NOMO-1 (cell line): Measurements from ENCODE around the gene COL6A1.

ENCODE experiments used
- DNase-seq, 2 experiments: peaks; one replicate each; lab custom pipeline; 2025; ENCODE audit not compliant: unreplicated experiment in 2 of 2; lab: John Stamatoyannopoulos, UW

COL6A1 gene

DNA sequence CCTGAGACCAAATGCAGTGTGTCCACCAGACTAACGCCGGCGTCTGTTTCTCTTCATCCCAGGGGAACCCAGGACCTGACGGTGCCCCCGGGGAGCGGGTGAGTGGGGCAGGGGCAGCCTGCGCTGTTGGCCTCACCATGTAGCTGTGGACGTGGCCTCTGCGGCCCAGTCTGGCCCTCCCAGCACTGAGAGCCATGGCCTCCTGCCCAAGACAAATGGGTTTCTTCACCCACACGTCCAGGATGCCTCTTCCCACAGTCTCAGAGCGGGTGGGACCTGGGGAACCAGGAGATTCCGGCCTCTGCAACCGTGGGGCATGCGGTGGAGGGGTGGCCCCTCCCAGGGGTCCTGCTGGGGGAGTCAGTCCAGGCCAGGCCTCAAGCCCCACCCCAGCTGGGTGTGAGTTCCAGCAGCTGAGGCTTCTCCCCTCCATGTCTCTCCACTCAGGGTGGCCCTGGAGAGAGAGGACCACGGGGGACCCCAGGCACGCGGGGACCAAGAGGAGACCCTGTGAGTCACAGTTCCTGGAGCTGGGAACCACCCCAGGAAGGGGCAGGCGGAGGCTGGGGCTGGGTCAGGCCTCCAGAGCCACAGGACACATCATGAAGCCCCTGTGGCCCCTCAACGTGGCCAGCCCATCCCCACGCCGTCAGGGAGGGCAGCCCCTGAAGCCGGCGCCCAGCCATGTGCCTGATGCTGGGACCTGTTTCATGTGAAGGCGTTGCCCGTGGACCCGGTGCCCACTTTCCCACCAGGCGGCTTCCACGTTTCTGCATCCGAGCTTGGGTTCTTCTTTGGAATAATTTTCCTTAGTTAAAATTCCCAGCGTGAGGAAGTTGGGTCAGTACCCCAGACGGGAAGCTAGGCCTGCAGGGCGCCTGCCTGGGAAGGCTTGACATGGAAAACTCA is 11.0 kb downstream of the COL6A1 start:
- no peak for DNase-seq

DNA sequence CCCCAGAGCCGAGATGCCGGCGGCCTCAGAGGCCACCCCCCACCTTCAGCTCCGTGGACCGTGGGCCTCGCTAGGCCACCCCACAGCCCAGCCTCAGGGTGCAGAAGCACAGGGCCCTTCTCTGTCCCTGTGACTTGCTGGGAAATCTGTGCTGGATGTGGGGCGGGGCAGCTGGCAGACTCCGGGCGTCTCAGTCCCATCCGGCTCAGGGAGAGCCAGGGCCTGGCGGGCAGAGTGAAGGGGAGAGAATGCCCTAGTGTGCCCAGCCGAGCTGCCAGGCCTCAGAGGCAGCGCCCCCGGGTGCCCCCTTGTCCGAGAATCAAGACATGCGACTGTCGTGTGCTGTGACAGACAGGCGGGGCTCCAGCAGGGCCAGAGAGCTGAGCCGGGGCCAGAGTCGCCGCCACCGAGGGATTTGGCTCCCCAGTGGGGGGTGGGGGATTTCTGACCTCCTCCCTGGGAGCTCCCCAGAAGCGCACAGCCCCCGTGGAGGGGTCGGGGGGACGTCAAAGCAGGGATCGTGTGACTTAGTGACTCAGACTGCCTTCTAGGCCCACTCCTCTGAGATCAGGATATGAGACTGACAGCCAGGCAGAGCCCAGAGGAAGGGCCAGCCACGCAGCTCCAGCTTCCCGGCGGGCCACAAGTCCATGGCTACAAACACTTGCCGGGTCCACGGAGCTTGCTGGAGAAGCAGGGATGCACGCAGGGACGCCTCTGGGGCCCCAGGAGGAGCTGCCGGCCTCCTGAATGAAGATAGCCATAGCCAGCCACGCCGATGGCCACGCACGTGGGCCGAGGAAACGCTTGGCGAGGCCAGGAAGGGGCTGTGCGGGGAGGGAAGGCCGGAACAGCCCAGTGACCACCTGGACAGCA is 11.9 kb downstream of the COL6A1 start:
- DNase-seq = no peak

GRCh38 chr21:45994086-45994661 is 12.6 kb downstream of the COL6A1 start:
- DNase-seq = no peak

DNA sequence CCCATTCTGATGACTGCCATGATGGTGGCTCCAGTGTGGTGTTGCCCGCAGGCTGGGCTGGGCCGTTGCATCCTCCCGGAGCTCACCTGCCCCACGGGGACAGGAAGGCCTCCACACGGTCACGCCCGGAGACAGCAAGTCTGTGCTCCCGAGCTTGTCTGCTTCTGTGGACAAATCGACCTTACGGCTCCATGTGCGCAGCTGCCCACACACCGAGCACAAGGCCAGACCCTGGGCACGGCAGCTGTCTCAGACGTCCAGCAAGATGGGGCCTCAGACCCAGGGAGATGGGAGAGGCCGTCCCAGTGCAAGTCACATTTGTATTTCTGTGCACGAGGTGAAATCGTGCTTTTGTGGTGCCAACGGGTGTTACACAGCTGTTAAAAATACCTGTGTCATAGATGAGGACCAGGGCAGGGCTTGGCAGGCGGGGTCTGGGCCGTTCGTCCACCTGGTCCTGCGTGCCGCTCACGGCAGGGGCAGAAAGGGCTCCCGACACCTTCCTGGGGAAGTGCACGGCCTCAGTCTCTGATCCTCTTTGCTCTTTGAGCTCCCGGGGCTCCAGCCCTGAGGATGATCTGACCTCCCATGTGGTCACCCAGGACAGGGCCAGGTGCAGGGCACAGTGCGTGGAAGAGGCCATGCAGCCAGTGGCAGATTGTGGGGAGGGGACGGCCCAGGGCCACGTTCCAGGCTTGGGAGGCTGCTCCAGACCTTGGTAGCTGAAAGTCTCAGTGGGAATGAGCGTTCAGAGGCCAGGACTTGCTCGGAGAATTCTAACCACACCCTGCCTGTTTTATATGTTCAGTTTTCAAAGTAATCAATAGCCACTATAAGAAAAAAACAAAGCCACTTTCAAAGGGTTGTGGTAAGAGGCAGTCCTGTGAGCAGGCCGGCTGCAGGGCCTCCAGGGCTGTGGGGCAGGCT is 13.5 kb downstream of the COL6A1 start:
- DNase-seq = no peak

DNA sequence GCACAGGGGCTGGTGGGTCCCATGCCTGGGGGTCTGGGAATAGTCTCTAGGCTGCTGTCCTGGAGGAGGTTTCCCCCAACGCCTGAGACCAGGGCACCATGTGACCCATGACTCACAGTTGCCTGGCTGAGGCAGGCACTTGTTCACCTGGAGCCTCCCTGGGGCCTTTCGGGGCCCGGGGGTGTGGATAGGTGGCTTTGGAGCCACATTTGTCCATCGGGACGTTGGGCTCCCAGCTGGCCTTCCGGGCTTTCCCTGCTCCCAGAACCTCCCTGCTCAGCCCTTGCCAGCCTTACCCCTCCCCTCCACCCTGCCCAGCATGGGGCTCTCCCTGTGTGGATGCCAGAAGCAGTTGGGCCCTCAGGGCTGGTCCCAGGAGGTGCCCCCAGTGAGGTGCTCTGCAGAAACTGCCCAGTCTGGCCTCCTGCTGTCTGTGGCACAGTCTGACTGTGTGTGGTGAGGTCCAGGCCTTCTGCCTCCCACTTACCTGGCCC is 14.2 kb downstream of the COL6A1 start:
- DNase-seq = no peak

DNA sequence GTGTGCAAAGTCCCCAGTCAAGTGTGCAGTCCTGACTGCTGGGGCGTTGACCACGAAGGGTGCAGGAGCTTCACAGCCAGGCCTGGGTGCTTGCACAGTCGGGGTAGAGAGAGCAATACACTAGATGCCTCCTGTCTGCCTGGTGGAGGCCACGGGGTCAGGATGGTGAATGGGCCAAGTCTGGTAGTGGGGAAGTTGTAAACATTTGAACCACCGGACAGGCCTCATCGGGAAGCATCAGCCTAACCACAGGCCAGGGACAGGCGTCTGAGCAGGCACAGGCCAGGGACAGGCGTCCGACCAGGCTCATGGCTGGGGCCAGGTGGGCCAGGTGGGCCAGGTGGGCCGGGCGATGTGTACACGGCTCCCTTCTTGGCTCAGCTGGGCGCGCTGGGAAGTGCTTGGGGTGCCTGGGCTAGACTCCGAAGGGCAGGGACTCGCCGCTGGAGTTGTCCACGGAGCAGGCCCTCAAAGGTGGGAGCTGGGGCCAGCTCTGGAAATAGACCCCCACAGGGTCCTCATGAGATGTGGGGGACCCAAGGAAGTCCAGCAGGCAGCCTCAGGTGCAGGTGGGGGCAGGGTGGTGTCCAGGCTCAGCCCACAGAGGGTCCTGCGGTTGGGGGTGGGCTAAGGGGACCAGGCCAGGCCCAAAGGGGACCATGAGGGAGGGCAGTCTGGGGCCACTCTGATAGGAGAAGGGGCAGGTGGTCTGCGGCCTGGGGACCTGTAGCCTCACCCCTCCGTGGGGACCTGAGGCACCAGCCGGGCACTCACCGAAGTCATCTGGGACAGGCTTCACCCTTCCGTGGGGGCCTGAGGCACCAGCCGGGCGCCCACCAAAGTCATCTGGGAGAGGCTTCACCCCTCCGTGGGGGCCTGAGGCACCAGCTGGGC is 15.0 kb downstream of the COL6A1 start:
- no peak for DNase-seq

DNA sequence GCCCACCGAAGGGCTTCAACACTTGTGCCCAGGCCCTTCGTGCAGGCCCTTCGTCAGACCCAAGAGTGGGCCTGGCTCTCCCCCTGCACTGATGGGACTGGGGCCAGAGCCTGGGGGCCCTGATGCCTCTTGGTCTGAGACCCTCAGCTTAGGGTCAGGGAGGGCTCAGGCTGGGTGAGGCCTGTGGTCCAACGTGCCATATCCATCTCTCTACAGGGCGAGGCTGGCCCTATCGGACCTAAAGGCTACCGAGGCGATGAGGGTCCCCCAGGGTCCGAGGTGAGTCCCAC is 15.6 kb downstream of the COL6A1 start:
- no peak for DNase-seq

- DNase-seq = no peak
These were observed 16.1 kb downstream of the COL6A1 start for GRCh38 chr21:45997495-45998275.

DNA sequence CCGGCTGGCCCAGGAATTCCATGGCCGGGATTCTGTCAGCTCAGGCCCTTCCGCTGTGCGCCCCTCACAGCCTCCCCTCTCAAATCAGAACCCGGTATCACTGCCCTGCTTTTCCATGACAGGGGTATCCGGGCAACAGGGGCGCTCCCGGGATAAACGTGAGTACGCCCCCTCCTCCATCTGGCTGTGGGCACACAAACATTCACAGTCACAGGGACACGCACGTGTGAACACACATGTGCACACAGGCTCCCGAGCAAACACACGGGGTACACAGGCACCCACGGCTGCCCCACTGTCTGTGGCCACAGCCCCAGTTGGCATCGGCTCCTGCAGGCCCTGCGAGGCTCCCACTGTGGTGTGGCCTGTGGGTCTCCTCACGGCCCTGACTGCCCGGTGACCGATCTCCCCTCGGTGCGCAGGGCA is 16.7 kb downstream of the COL6A1 start:
- no peak for DNase-seq

DNA sequence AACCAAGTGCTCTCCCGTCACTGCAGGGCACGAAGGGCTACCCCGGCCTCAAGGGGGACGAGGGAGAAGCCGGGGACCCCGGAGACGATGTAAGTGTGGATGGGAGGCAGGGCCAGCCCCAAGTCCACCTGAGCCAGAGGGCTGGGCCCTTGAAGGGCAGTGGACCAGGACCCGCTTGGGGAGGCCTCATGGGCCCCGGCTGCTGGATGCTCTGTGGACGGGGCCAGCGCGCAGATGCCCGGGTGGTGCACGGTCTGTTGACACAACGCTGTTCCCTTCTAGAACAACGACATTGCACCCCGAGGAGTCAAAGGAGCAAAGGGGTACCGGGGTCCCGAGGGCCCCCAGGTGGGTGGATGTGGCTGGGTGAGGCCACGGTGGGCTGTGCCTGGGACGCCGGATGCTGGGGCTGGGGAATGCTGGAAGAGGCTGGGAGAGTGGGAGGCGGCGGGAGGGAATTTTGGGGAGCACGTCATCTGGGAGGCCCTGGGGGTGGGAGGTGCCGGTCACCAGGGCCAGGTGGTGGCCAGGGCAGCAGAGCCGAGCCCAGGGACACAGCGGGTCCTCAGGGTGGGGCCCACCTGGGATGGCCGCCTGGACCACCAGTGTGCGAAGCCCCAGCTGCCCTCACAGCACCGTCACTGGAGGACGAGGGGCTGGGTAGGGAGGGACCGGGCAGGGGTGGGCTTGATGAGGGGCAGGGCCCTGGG is 17.5 kb downstream of the COL6A1 start:
- DNase-seq = no peak

DNA sequence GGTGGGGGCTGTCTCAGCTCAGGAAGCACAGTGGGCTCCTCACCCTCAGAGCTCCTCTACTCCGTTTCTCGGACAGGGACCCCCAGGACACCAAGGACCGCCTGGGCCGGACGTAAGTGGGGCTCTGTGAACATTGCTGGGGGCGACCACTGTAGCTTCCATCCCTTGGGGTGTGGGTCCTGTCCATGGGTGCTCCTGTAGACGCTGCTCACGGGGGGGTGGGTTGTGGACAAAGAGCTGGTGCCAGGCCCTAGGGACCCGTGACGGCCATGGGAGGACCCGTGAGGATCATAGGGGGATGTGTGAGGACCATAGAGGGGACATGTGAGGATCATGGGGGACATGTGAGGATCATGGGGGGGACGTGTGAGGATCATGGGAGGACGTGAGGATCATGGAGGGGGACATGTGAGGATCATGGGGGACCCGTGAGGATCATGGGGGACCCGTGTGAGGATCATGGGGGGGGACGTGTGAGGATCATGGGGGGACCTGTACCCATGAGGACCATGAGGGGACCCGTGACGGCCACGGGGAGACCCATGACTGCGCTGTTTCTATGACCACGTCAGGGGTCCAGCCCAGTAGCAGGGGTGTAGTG is 18.1 kb downstream of the COL6A1 start:
- DNase-seq = no peak

GRCh38 chr21:46000182-46000730 is 18.7 kb downstream of the COL6A1 start:
- DNase-seq = no peak

- DNase-seq = no peak
These were observed 19.4 kb downstream of the COL6A1 start for GRCh38 chr21:46000731-46001641.

DNA sequence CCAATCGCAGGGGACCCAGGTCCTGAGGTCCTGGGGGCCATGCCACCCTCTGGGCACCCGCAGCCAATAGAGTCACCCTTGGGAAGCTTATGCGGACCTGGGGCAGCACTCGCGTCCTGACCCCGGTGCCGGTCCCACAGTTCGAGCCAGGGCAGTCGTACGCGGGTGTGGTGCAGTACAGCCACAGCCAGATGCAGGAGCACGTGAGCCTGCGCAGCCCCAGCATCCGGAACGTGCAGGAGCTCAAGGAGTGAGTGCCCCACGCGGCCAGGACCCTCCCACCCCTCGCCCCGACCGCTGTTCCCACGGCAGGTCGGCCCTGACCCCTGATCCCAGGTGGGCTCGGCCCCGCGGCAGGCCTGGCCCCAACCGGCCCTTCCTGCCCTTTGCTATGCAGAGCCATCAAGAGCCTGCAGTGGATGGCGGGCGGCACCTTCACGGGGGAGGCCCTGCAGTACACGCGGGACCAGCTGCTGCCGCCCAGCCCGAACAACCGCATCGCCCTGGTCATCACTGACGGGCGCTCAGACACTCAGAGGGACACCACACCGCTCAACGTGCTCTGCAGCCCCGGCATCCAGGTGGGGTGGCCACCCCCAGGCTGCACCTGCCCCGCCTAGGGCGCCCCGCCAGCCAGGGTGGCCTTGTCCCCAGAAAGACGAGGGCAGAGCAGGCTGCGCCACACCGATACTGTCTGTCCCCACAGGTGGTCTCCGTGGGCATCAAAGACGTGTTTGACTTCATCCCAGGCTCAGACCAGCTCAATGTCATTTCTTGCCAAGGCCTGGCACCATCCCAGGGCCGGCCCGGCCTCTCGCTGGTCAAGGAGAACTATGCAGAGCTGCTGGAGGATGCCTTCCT is 20.5 kb downstream of the COL6A1 start:
- DNase-seq = no peak

DNA sequence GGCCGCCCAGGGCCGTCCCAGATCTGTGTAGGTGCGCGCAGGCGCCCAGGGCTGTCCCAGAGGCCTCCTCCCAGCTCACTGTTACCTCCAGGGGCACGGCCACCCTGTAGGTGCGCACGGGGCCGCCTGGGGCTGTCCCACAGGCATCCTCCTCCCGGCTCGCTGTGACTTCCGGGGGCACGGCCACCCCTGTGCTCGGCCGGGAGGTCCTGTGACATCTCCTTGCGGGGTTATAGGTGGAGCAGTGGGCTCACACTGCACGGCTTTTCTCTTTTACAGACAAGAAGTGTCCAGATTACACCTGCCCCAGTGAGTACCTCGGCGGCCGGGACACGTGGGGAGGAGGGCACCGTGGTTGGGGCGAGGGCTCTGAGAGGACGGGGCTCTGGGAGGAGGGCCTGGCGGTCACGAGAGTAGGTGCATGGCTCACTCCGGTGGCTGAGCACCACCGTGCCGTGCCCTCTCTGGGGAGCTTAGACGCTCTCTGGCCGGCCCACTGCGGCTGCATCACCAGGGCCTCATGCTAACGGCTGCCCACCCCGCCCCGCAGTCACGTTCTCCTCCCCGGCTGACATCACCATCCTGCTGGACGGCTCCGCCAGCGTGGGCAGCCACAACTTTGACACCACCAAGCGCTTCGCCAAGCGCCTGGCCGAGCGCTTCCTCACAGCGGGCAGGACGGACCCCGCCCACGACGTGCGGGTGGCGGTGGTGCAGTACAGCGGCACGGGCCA is 21.4 kb downstream of the COL6A1 start:
- DNase-seq = no peak
